ENCODE measurements around the gene CES5A. TPM values are rescaled to one million over a fixed set of nuclear protein-coding genes. Genes with fewer than 3 reads are reported as not detected.

The CES5A gene
- total RNA-seq, 4 donors from 2014 or later: 0.34 to 0.56 (median 0.46) TPM

- TF ChIP-seq POLR2A (IDR thresholded peaks at IDR 0.05): no peak
- TF ChIP-seq CTCF (IDR thresholded peaks at IDR 0.05): no peak
- no peak for DNase-seq (ENCODE audit: low spot score in 2 of 2)
- intact Hi-C loops (cut with DNase I; ENCODE audit: low total_unique reads): no loop called here
- 75 to 87% methylated on average over 3 of the region's 3 CpGs for WGBS, 2 donors
- H3K4me3 ChIP-seq (ENCODE audit: low read depth, poor library complexity, severe bottlenecking): no peak overlapping the region
Observed at GRCh38 chr16:55856950-55857349, 18.2 kb downstream of the CES5A start.

GRCh38 chr16:55853114-55853513, 22.1 kb downstream of the CES5A start:
- no peak overlapping the region for H3K4me3 ChIP-seq (ENCODE audit: low read depth, poor library complexity, severe bottlenecking)
- TF ChIP-seq POLR2A (IDR thresholded peaks at IDR 0.05) (no peak), CTCF (IDR thresholded peaks at IDR 0.05) (no peak)
- 50 to 74% methylated on average over 3 of the region's 3 CpGs for WGBS, 2 donors
- DNase-seq (ENCODE audit: low spot score in 2 of 2): no peak
- intact Hi-C loops (cut with DNase I; ENCODE audit: low total_unique reads): no loop called here

GRCh38 chr16:55849536-55849935, 25.6 kb downstream of the CES5A start:
- WGBS, 2 donors: 78 to 85% methylated on average over 13 of the region's 13 CpGs
- no peak overlapping the region for H3K4me3 ChIP-seq (ENCODE audit: low read depth, poor library complexity, severe bottlenecking)
- no peak for TF ChIP-seq POLR2A (IDR thresholded peaks at IDR 0.05)
- TF ChIP-seq CTCF (IDR thresholded peaks at IDR 0.05): no peak
- DNase-seq (ENCODE audit: low spot score in 2 of 2): no peak
- intact Hi-C loops (cut with DNase I; ENCODE audit: low total_unique reads): loop anchor here (10.0 kb wide), 1 partner anchor 385 kb away; no protein-coding TSS in a partner anchor

- no peak for DNase-seq (ENCODE audit: low spot score in 2 of 2)
- no peak overlapping the region for H3K4me3 ChIP-seq (ENCODE audit: low read depth, poor library complexity, severe bottlenecking)
- 45 to 56% methylated on average over 11 of the region's 11 CpGs for WGBS, 2 donors
- intact Hi-C loops (cut with DNase I; ENCODE audit: low total_unique reads): loop anchor here (10.0 kb wide), 1 partner anchor 382 kb away; no protein-coding TSS in a partner anchor
- TF ChIP-seq POLR2A (IDR thresholded peaks at IDR 0.05) (no peak), CTCF (IDR thresholded peaks at IDR 0.05) (no peak)
Observed at GRCh38 chr16:55846598-55847346, 28.4 kb downstream of the CES5A start.

GRCh38 chr16:55843105-55843395, 32.1 kb downstream of the CES5A start:
- intact Hi-C loops (cut with DNase I; ENCODE audit: low total_unique reads): loop anchor here (1.0 to 10.0 kb wide), 2 partner anchors 127 to 378 kb away; no protein-coding TSS in a partner anchor
- TF ChIP-seq POLR2A (IDR thresholded peaks at IDR 0.05) (no peak), CTCF (IDR thresholded peaks at IDR 0.05) (no peak)
- no peak for DNase-seq (ENCODE audit: low spot score in 2 of 2)
- WGBS, 2 donors: 42 to 46% methylated on average over 2 of the region's 2 CpGs
- no peak overlapping the region for H3K4me3 ChIP-seq (ENCODE audit: low read depth, poor library complexity, severe bottlenecking)

All from lower leg skin (tissue), 4 donors.